ENCODE results near the gene CDC14B. TPM values are rescaled to one million over a fixed set of nuclear protein-coding genes. Genes with fewer than 3 reads are reported as not detected.

The CDC14B gene
- total RNA-seq, 1 donor from 2014 or later: 18.6 TPM

GRCh38 chr9:96484521-96484931 lies 135.1 kb downstream of the CDC14B start:
- Mint-ChIP-seq H3K36me3 (ENCODE audit: unreplicated experiment) (peaks cover 28% of the 10 kb centered on the region), H3K4me1 (ENCODE audit: unreplicated experiment) (peaks cover 42% of the 10 kb centered on the region), H3K9me3 (ENCODE audit: unreplicated experiment) (no peaks in the 10 kb centered on the region), H3K27me3 (ENCODE audit: unreplicated experiment) (no peaks in the 10 kb centered on the region), H3K4me3 (ENCODE audit: unreplicated experiment) (no peak overlapping the region), H3K27ac (ENCODE audit: unreplicated experiment) (no peak overlapping the region)
- no peak for TF ChIP-seq CTCF (IDR thresholded peaks at IDR 0.05)
- DNase-seq (ENCODE audit: extremely low spot score, unreplicated experiment): no peak

- no peak for TF ChIP-seq CTCF (IDR thresholded peaks at IDR 0.05)
- Mint-ChIP-seq H3K36me3 (ENCODE audit: unreplicated experiment) (peaks cover 24% of the 10 kb centered on the region), H3K9me3 (ENCODE audit: unreplicated experiment) (no peaks in the 10 kb centered on the region), H3K27ac (ENCODE audit: unreplicated experiment) (peak overlapping the region; percentile 45), H3K27me3 (ENCODE audit: unreplicated experiment) (no peaks in the 10 kb centered on the region), H3K4me3 (ENCODE audit: unreplicated experiment) (no peak overlapping the region), H3K4me1 (ENCODE audit: unreplicated experiment) (peaks cover 42% of the 10 kb centered on the region)
- DNase-seq (ENCODE audit: extremely low spot score, unreplicated experiment): no peak
Measured at GRCh38 chr9:96483733-96484390, 135.8 kb downstream of the CDC14B start.

- Mint-ChIP-seq H3K27ac (ENCODE audit: unreplicated experiment) (no peak overlapping the region), H3K27me3 (ENCODE audit: unreplicated experiment) (no peaks in the 10 kb centered on the region), H3K36me3 (ENCODE audit: unreplicated experiment) (peaks cover 21% of the 10 kb centered on the region), H3K9me3 (ENCODE audit: unreplicated experiment) (no peaks in the 10 kb centered on the region), H3K4me1 (ENCODE audit: unreplicated experiment) (peaks cover 41% of the 10 kb centered on the region), H3K4me3 (ENCODE audit: unreplicated experiment) (no peak overlapping the region)
- no peak for DNase-seq (ENCODE audit: extremely low spot score, unreplicated experiment)
- no peak for TF ChIP-seq CTCF (IDR thresholded peaks at IDR 0.05)
Measured at GRCh38 chr9:96483197-96483596, 136.4 kb downstream of the CDC14B start.

- Mint-ChIP-seq H3K9me3 (ENCODE audit: unreplicated experiment) (no peaks in the 10 kb centered on the region), H3K4me1 (ENCODE audit: unreplicated experiment) (peaks cover 33% of the 10 kb centered on the region), H3K4me3 (ENCODE audit: unreplicated experiment) (no peak overlapping the region), H3K27ac (ENCODE audit: unreplicated experiment) (no peak overlapping the region), H3K27me3 (ENCODE audit: unreplicated experiment) (no peaks in the 10 kb centered on the region), H3K36me3 (ENCODE audit: unreplicated experiment) (peaks cover 21% of the 10 kb centered on the region)
- no peak for TF ChIP-seq CTCF (IDR thresholded peaks at IDR 0.05)
- no peak for DNase-seq (ENCODE audit: extremely low spot score, unreplicated experiment)
Measured at GRCh38 chr9:96482476-96482875, 137.2 kb downstream of the CDC14B start.

GRCh38 chr9:96480736-96481135 lies 138.9 kb downstream of the CDC14B start:
- Mint-ChIP-seq H3K4me3 (ENCODE audit: unreplicated experiment) (no peak overlapping the region), H3K36me3 (ENCODE audit: unreplicated experiment) (peaks cover 20% of the 10 kb centered on the region)

More at GRCh38 chr9:96480736-96481135, 138.9 kb downstream of the CDC14B start:
- no peak for TF ChIP-seq CTCF (IDR thresholded peaks at IDR 0.05)
- Mint-ChIP-seq H3K4me1 (ENCODE audit: unreplicated experiment) (peaks cover 16% of the 10 kb centered on the region), H3K9me3 (ENCODE audit: unreplicated experiment) (no peaks in the 10 kb centered on the region), H3K27ac (ENCODE audit: unreplicated experiment) (no peak overlapping the region), H3K27me3 (ENCODE audit: unreplicated experiment) (no peaks in the 10 kb centered on the region)
- DNase-seq (ENCODE audit: extremely low spot score, unreplicated experiment): no peak

Measured in osteocyte (in vitro differentiated cells).